Spleen (tissue), 7 donors: ENCODE data around the gene MAP3K1.

Experiments used
- CTCF ChIP-seq, 11 experiments: fragments of 200-600 bp in 7 of 11; fragments of 450-650 bp in 4 of 11; sonication (generic) in 4 of 11; IDR thresholded peaks in 8 of 11; conservative IDR thresholded peaks in 3 of 11; 1 replicate in 7 of 11; 2 replicates in 4 of 11; pipeline versions ENCODE4 v1.4.0 to v1.8.0; 2016 to 2021; ENCODE audit warnings: antibody characterized with exemption in 11 of 11, inconsistent platforms in 4 of 11, mild to moderate bottlenecking in 1 of 11
- POLR2AphosphoS5 ChIP-seq, 3 donors: sonication (generic); formaldehyde crosslinking; IDR thresholded peaks; one replicate each; pipeline ENCODE4 v1.5.1; 2017; ENCODE audit warnings: antibody characterized with exemption in 3 of 3
- donor health status: DM: no; HTN: no; CAD: no; lungs with moderate emphysema.
- donor health status: DM: no; HTN: no; CAD: no.
- donor health status: DM: no; HTN: no; CAD: no.

- TF ChIP-seq POLR2AphosphoS5 (IDR thresholded peaks at IDR 0.05) (peak in 1 of 3 donors; percentile 35), CTCF (IDR thresholded peaks at IDR 0.05 in 8 of 11, conservative IDR thresholded peaks at IDR 0.05 in 3 of 11) (no peak)
These were observed 78.1 kb downstream of the MAP3K1 start for GRCh38 chr5:56893251-56893951.
